Activated naive CD4-positive, alpha-beta T cell (primary cell): ENCODE measurements around the gene PRM3.
A peak's percentile ranks its signal among the peaks of the same experiment; 100 is the strongest.

Experiments
- DNase-seq, 4 experiments: peaks; one replicate each; lab custom pipeline; 2025; lab: John Stamatoyannopoulos, UW

The PRM3 gene

GRCh38 chr16:11224894-11225676, 48.3 kb downstream of the PRM3 start:
- peak; percentile 54 to 65 (median 60) for DNase-seq

GRCh38 chr16:11224096-11224893, 49.1 kb downstream of the PRM3 start:
- DNase-seq: peak in 2 of 4 experiments; percentile 24 to 28
